HepG2 (cell line): ENCODE measurements around the gene RGS19. TPM values are rescaled to one million over a fixed set of nuclear protein-coding genes. Genes with fewer than 3 reads are reported as not detected.

Experiments
- CBX1 ChIP-seq: IDR thresholded peaks from one replicate; pipeline ENCODE4 v1.6.1; 2016; ENCODE audit warnings: antibody characterized with exemption, low read depth
- CBX2 ChIP-seq, 2 experiments: fragments of 200-600 bp in 1 of 2; sonication (generic); formaldehyde crosslinking in 1 of 2; IDR thresholded peaks; 2 replicates each; pipeline versions ENCODE4 v1.7.0 to v1.8.1; 2018 to 2022; ENCODE audit warnings: low read depth in 2 of 2, low read length in 1 of 2, mild to moderate bottlenecking in 1 of 2, missing genetic modification reagents in 1 of 2
- FOXA1 ChIP-seq, 2 experiments: fragments of 450-650 bp in 1 of 2; sonication (generic) in 1 of 2; formaldehyde crosslinking in 1 of 2; IDR thresholded peaks; 2 replicates each; pipeline versions ENCODE4 v1.4.0 to v1.6.1; 2016 to 2020; ENCODE audit warnings: missing genetic modification reagents in 1 of 2
- IRF2 ChIP-seq: IDR thresholded peaks from 2 replicates; pipeline ENCODE4 v1.6.1; 2018; ENCODE audit warnings: missing genetic modification reagents, missing compliant biosample characterization
- KLF16 ChIP-seq, 2 experiments: sonication (generic) in 1 of 2; formaldehyde crosslinking in 1 of 2; IDR thresholded peaks; 2 replicates each; pipeline versions ENCODE4 v1.6.1 to v1.8.0; 2016 to 2023; ENCODE audit warnings: missing genetic modification reagents in 2 of 2, missing compliant biosample characterization in 1 of 2
- KMT2B ChIP-seq: IDR thresholded peaks from 2 replicates; pipeline ENCODE4 v1.6.1; 2016; ENCODE audit warnings: missing genetic modification reagents, missing compliant biosample characterization
- NR2F1 ChIP-seq, 2 experiments: fragments of 450-650 bp in 1 of 2; formaldehyde crosslinking in 1 of 2; IDR thresholded peaks; 2 replicates each; pipeline versions ENCODE4 v1.5.0 to v1.6.1; 2016 to 2020; ENCODE audit warnings: mild to moderate bottlenecking in 1 of 2, missing compliant biosample characterization in 1 of 2, missing genetic modification reagents in 1 of 2, moderate library complexity in 1 of 2
- POLR2G ChIP-seq: fragments of 200-400 bp; formaldehyde crosslinking; IDR thresholded peaks from 2 replicates; pipeline ENCODE4 v1.6.1; 2018; ENCODE audit warnings: mild to moderate bottlenecking, low read depth, low read length, moderate library complexity
- RBM22 ChIP-seq: fragments of 200-400 bp; formaldehyde crosslinking; optimal IDR thresholded peaks from 2 replicates; pipeline ENCODE3; 2017; ENCODE audit warnings: mild to moderate bottlenecking, low read length, moderate library complexity
- SOX6 ChIP-seq, 2 experiments: fragments of 450-650 bp in 1 of 2; sonication (generic) in 1 of 2; formaldehyde crosslinking in 1 of 2; IDR thresholded peaks; 2 replicates each; pipeline versions ENCODE4 v1.4.0 to v1.6.1; 2017 to 2020; ENCODE audit warnings: antibody characterized with exemption in 1 of 2, mild to moderate bottlenecking in 1 of 2, missing genetic modification reagents in 1 of 2
- WIZ ChIP-seq: sonication (generic); formaldehyde crosslinking; IDR thresholded peaks from 2 replicates; pipeline ENCODE4 v1.5.1; 2020; ENCODE audit warnings: mild to moderate bottlenecking, missing genetic modification reagents
- ZFP1 ChIP-seq: IDR thresholded peaks from 2 replicates; pipeline ENCODE4 v1.6.1; 2016
- ZFP36L1 ChIP-seq: sonication (generic); formaldehyde crosslinking; IDR thresholded peaks from 2 replicates; pipeline ENCODE4 v1.8.0; 2022; ENCODE audit warnings: mild to moderate bottlenecking, missing genetic modification reagents, moderate library complexity
- ZFP41 ChIP-seq: sonication (generic); formaldehyde crosslinking; IDR thresholded peaks from 2 replicates; pipeline ENCODE4 v1.4.0; 2020; ENCODE audit warnings: mild to moderate bottlenecking, missing genetic modification reagents, borderline replicate concordance
- ZFP82 ChIP-seq: sonication (generic); formaldehyde crosslinking; IDR thresholded peaks from 2 replicates; pipeline ENCODE4 v1.5.1; 2020; ENCODE audit warnings: mild to moderate bottlenecking, missing genetic modification reagents, borderline replicate concordance
- ZNF263 ChIP-seq: sonication (generic); formaldehyde crosslinking; IDR thresholded peaks from 2 replicates; pipeline ENCODE4 v1.4.0; 2020; ENCODE audit warnings: missing genetic modification reagents
- ZNF496 ChIP-seq: sonication (generic); formaldehyde crosslinking; IDR thresholded peaks from 2 replicates; pipeline ENCODE4 v1.8.1; 2023; ENCODE audit warnings: mild to moderate bottlenecking, moderate library complexity, missing genetic modification reagents; ENCODE audit not compliant: insufficient replicate concordance
- ZNF550 ChIP-seq: sonication (generic); formaldehyde crosslinking; IDR thresholded peaks from 2 replicates; pipeline ENCODE4 v1.4.0; 2020; ENCODE audit warnings: mild to moderate bottlenecking, missing genetic modification reagents, borderline replicate concordance
- ZNF607 ChIP-seq: sonication (generic); formaldehyde crosslinking; IDR thresholded peaks from 2 replicates; pipeline ENCODE4 v1.5.1; 2020; ENCODE audit warnings: missing genetic modification reagents, mild to moderate bottlenecking, borderline replicate concordance
- polyA plus RNA-seq, 8 experiments: library from polyadenylated mRNA; depleted of rRNA in 3 of 8; stranded (reverse) in 7 of 8; unstranded in 1 of 8; fragments of >200 nt; fragmentation: Illumina TruSeq in 4 of 8; extraction: Trizol in 4 of 8; gene quantifications; 2 replicates each; pipeline versions ENCODE4 v1.2.1 to v1.2.3, GENCODE V29; 2011 to 2016; ENCODE audit warnings: low read depth in 4 of 8, missing spikeins in 1 of 8, mixed read lengths in 1 of 8; ENCODE audit not compliant: insufficient read depth in 1 of 8
- total RNA-seq, 5 experiments: library from RNA; depleted of rRNA; stranded (reverse); fragments of >200 nt; fragmentation: Illumina TruSeq; extraction: Trizol; gene quantifications; 2 replicates each; pipeline ENCODE4 v1.2.3, GENCODE V29; 2016; ENCODE audit warnings: low read depth in 1 of 5
- TF ChIP-seq, protein P1 (sequence below): IDR thresholded peaks from 2 replicates; pipeline ENCODE4 v1.6.1; 2012; ENCODE audit warnings: inconsistent platforms
- TF ChIP-seq, protein P2 (sequence below): sonication (generic); formaldehyde crosslinking; IDR thresholded peaks from 2 replicates; pipeline ENCODE4 v1.4.0; 2020; ENCODE audit warnings: mild to moderate bottlenecking, missing genetic modification reagents
- TF ChIP-seq, protein P3 (sequence below): sonication (generic); formaldehyde crosslinking; IDR thresholded peaks from 2 replicates; pipeline ENCODE4 v1.4.0; 2020; ENCODE audit warnings: missing genetic modification reagents
- TF ChIP-seq, protein P4 (sequence below): IDR thresholded peaks from 2 replicates; pipeline ENCODE4 v1.6.1; 2016
- TF ChIP-seq, protein P5 (sequence below): sonication (generic); formaldehyde crosslinking; IDR thresholded peaks from 2 replicates; pipeline ENCODE4 v1.4.0; 2020; ENCODE audit warnings: missing genetic modification reagents, low read depth, mild to moderate bottlenecking, borderline replicate concordance

The RGS19 gene
- total and polyA plus RNA-seq, 2 of the 13 experiments (the other 11 are each of a cell fraction or from before 2014, with no cell fraction given) = 10.7 to 11.9 TPM

DNA sequence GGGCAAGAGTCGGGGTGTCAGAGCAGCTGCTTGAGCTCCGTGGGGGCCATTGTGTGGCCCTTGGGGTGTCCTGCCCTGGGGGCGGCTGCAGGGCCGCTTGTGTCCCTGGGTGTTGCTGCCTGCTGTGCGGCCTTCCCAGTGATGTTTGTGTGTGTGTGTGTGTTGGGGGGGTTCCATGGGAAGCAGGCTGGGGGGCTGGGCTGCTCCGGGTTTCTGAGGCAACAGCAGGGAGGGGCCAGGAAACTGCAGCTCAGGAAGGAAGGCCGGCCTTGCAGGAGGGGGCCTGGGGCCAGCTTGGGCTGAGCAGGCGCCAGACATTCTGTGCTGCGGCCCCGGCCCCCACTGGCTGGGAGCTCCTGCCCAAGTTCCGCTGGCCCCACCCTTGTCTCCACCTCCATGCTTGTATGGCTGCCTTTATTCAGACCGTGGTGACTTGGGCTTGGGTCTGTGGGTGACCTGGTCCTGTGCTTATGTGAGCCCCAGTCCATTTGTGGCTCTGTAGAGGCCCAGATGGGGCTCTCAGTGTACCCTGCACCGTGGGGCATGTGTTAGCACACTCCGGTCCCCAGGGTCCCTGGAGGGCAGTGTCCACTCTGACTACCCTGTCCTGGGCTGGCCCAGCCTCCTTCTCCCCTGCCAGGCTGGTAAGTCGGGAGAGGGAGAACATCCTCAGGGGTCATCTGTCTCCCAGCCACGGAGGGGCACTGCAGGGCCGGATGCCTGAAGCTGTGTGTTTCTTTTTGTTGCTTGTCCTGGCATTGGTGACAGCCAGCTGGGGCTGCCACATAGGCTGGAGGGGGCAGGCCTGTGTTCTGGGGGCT is 25.3 kb downstream of the RGS19 start (continued):
- peak; percentile 52; the same call in 1 of the 2 replicates for TF ChIP-seq KMT2B
- TF ChIP-seq, protein P1, sequence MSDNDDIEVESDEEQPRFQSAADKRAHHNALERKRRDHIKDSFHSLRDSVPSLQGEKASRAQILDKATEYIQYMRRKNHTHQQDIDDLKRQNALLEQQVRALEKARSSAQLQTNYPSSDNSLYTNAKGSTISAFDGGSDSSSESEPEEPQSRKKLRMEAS = peak; percentile 59
- peak; percentile 67; the same call in 1 of the 2 replicates for TF ChIP-seq WIZ
- peak in 1 of 2 experiments; percentile 94; a peak in 2 of 4 replicates for TF ChIP-seq KLF16 (CRISPR knock-in tag; IDR thresholded peaks at IDR 0.05)
- no peak for TF ChIP-seq CBX2 (IDR thresholded peaks at IDR 0.05; ENCODE audit: low read depth, low read length)
- peak; percentile 17; the same call in 1 of the 2 replicates for TF ChIP-seq CBX2 (CRISPR knock-in tag; IDR thresholded peaks at IDR 0.05; ENCODE audit: low read depth)
- TF ChIP-seq SOX6 (IDR thresholded peaks at IDR 0.05) = no peak
- peak; percentile 58 for TF ChIP-seq SOX6 (CRISPR knock-in tag; IDR thresholded peaks at IDR 0.05)
- TF ChIP-seq ZFP36L1 (CRISPR knock-in tag) = no peak
- TF ChIP-seq, protein P2, sequence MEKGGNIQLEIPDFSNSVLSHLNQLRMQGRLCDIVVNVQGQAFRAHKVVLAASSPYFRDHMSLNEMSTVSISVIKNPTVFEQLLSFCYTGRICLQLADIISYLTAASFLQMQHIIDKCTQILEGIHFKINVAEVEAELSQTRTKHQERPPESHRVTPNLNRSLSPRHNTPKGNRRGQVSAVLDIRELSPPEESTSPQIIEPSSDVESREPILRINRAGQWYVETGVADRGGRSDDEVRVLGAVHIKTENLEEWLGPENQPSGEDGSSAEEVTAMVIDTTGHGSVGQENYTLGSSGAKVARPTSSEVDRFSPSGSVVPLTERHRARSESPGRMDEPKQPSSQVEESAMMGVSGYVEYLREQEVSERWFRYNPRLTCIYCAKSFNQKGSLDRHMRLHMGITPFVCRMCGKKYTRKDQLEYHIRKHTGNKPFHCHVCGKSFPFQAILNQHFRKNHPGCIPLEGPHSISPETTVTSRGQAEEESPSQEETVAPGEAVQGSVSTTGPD (CRISPR knock-in tag) = 0 out of 2 replicates have a peak, but pooled peaks have one; percentile 21
- TF ChIP-seq ZFP1 = peak; percentile 62; the same call in 1 of the 2 replicates
- TF ChIP-seq ZFP41 (CRISPR knock-in tag) = no peak; the same call in 1 of the 2 replicates
- peak; percentile 76 for TF ChIP-seq ZNF263 (CRISPR knock-in tag)
- no peak for TF ChIP-seq ZNF550 (CRISPR knock-in tag)
- peak; percentile 81 for TF ChIP-seq IRF2 (CRISPR knock-in tag)
- TF ChIP-seq, protein P3, sequence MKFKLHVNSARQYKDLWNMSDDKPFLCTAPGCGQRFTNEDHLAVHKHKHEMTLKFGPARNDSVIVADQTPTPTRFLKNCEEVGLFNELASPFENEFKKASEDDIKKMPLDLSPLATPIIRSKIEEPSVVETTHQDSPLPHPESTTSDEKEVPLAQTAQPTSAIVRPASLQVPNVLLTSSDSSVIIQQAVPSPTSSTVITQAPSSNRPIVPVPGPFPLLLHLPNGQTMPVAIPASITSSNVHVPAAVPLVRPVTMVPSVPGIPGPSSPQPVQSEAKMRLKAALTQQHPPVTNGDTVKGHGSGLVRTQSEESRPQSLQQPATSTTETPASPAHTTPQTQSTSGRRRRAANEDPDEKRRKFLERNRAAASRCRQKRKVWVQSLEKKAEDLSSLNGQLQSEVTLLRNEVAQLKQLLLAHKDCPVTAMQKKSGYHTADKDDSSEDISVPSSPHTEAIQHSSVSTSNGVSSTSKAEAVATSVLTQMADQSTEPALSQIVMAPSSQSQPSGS (CRISPR knock-in tag) = peak; percentile 82
- no peak for TF ChIP-seq FOXA1 (IDR thresholded peaks at IDR 0.05)
- TF ChIP-seq FOXA1 (CRISPR knock-in tag; IDR thresholded peaks at IDR 0.05) = peak; percentile 23; the same call in 1 of the 2 replicates
- peak; percentile 50 for TF ChIP-seq CBX1
- peak; percentile 86 for TF ChIP-seq POLR2G
- TF ChIP-seq ZNF496 = no peak
- peak; percentile 19 for TF ChIP-seq RBM22
- TF ChIP-seq, protein P4, sequence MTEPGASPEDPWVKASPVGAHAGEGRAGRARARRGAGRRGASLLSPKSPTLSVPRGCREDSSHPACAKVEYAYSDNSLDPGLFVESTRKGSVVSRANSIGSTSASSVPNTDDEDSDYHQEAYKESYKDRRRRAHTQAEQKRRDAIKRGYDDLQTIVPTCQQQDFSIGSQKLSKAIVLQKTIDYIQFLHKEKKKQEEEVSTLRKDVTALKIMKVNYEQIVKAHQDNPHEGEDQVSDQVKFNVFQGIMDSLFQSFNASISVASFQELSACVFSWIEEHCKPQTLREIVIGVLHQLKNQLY = peak; percentile 44; the same call in 1 of the 2 replicates
- no peak for TF ChIP-seq ZFP82 (CRISPR knock-in tag)
- TF ChIP-seq ZNF607 (CRISPR knock-in tag) = peak; percentile 93; the same call in 1 of the 2 replicates
- TF ChIP-seq, protein P5, sequence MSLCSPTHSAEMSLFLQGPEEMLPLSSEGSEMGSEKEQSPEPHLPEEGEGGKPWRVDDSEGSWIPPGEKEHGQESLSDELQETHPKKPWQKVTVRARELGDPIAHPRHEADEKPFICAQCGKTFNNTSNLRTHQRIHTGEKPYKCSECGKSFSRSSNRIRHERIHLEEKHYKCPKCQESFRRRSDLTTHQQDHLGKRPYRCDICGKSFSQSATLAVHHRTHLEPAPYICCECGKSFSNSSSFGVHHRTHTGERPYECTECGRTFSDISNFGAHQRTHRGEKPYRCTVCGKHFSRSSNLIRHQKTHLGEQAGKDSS (CRISPR knock-in tag) = peak; percentile 84; the same call in 1 of the 2 replicates
- TF ChIP-seq NR2F1 (CRISPR knock-in tag; IDR thresholded peaks at IDR 0.05) = peak in 1 of 2 experiments; percentile 59; a peak in 2 of 4 replicates
